Lung (tissue), 12 donors: ENCODE results near the gene EQTN. TPM values are rescaled to one million over a fixed set of nuclear protein-coding genes. Genes with fewer than 3 reads are reported as not detected.

Experiments used
- ATAC-seq: fragments of 200-7000 bp; cut with Tn5 transposase; one replicate; pipeline ENCODE4 v1.9.1; 2020; ENCODE audit warnings: moderate number of reproducible peaks; ENCODE audit not compliant: insufficient read depth, low FRiP score
- DNase-seq, 3 donors: peaks; one replicate each; pipeline ENCODE4 v3.0.0-alpha.2; 2013 to 2017
- H3K27ac ChIP-seq, 2 donors: one replicate each; pipeline ENCODE4 v1.5.1; 2013; ENCODE audit warnings: mild to moderate bottlenecking in 2 of 2, moderate library complexity in 2 of 2, control low read depth in 1 of 2, inconsistent platforms in 1 of 2, low read depth in 1 of 2, low read length in 1 of 2
- H3K27me3 ChIP-seq, 3 donors: one replicate each; pipeline ENCODE4 v1.5.1; 2013; ENCODE audit warnings: low read length in 2 of 3; ENCODE audit not compliant: control insufficient read depth in 3 of 3, insufficient read depth in 3 of 3
- H3K36me3 ChIP-seq, 4 donors: one replicate each; pipeline ENCODE4 v1.5.1; 2013; ENCODE audit warnings: low read length in 4 of 4, mild to moderate bottlenecking in 1 of 4, moderate library complexity in 1 of 4; ENCODE audit not compliant: control insufficient read depth in 4 of 4, insufficient read depth in 4 of 4
- H3K4me1 ChIP-seq, 5 donors: one replicate each; pipeline ENCODE4 v1.5.1; 2013; ENCODE audit warnings: low read length in 5 of 5, mild to moderate bottlenecking in 2 of 5, moderate library complexity in 1 of 5; ENCODE audit not compliant: control insufficient read depth in 5 of 5, insufficient read depth in 5 of 5
- H3K4me3 ChIP-seq: one replicate; pipeline ENCODE4 v1.5.1; 2013; ENCODE audit warnings: mild to moderate bottlenecking, control low read depth, moderate library complexity
- H3K9ac ChIP-seq, 2 donors: one replicate each; pipeline ENCODE4 v1.5.1; 2013; ENCODE audit warnings: low read length in 2 of 2, control low read depth in 1 of 2; ENCODE audit not compliant: insufficient read depth in 1 of 2
- H3K9me3 ChIP-seq, 4 donors: one replicate each; pipeline ENCODE4 v1.5.1; 2013; ENCODE audit warnings: low read length in 3 of 4, mild to moderate bottlenecking in 1 of 4, moderate library complexity in 1 of 4; ENCODE audit not compliant: control insufficient read depth in 4 of 4, insufficient read depth in 3 of 4
- WGBS, 2 donors: extraction: QIAGEN DNeasy Blood & Tissue Kit; methylation state at CpG; one replicate each; pipeline ENCODE4 v1.1.7; 2013; 5-methylcytosine and 5-hydroxymethylcytosine counted together
- polyA plus RNA-seq, 2 donors: library from polyadenylated mRNA; stranded (reverse); fragments of 200-250 nt; gene quantifications; one replicate each; pipeline ENCODE4 v1.2.1, GENCODE V29; 2013
- total RNA-seq, 2 donors: library from RNA; depleted of rRNA in 1 of 2; stranded (reverse); fragments of >200 nt in 1 of 2; gene quantifications; one replicate each; pipeline ENCODE4 v1.2.1, GENCODE V29; 2014 to 2021
- TF ChIP-seq, protein P1 (sequence below): IDR thresholded peaks from 2 replicates; pipeline ENCODE4 v1.5.1; 2012; ENCODE audit warnings: mild to moderate bottlenecking; ENCODE audit errors: control extremely low read depth, extremely low read depth
- donor health status: control.
- donor health status: control.
- donor health status: Bipolar disorder and iron deficiency.
- donor health status: healthy.
- donor health status: DM: yes; HTN: yes; CAD: no.

The EQTN gene
- total and polyA plus RNA-seq, 4 donors = 0.26 to 1.5 TPM; not detected in 2

DNA sequence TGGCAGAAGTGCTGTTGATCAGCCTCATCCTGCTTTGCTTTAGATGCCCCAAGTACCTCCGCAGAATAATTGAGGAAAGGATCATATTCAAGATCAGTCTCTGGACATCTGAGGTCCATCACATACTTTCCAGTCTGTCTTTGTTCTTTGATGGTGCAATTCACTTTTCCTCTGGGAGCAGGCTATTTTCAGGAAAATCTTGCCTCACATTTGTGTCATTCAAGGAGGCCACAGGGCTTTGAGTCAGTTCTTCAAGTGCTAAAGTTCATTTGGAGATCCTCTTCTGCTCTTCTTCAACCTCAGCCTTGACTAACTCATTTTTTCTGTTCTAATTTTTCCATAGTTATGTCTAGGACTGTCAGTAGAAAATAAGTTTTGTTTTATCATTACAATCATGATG is 18.6 kb downstream of the EQTN start:
- no peak overlapping the region for H3K4me3 ChIP-seq
- TF ChIP-seq, protein P1, sequence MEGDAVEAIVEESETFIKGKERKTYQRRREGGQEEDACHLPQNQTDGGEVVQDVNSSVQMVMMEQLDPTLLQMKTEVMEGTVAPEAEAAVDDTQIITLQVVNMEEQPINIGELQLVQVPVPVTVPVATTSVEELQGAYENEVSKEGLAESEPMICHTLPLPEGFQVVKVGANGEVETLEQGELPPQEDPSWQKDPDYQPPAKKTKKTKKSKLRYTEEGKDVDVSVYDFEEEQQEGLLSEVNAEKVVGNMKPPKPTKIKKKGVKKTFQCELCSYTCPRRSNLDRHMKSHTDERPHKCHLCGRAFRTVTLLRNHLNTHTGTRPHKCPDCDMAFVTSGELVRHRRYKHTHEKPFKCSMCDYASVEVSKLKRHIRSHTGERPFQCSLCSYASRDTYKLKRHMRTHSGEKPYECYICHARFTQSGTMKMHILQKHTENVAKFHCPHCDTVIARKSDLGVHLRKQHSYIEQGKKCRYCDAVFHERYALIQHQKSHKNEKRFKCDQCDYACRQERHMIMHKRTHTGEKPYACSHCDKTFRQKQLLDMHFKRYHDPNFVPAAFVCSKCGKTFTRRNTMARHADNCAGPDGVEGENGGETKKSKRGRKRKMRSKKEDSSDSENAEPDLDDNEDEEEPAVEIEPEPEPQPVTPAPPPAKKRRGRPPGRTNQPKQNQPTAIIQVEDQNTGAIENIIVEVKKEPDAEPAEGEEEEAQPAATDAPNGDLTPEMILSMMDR = no peak
- no peaks in the 10 kb centered on the region for H3K9me3 ChIP-seq
- WGBS, 2 donors = 86 to 93% methylated on average over 1 of the region's 1 CpG
- DNase-seq (no peak), ATAC-seq (no peak)
- peaks cover 0 to 4% (median 0%) of the 10 kb centered on the region in 5 donors for H3K4me1 ChIP-seq
- no peak overlapping the region for H3K9ac ChIP-seq
- H3K27me3 ChIP-seq = no peaks in the 10 kb centered on the region
- H3K27ac ChIP-seq = no peak overlapping the region
- H3K36me3 ChIP-seq = no peaks in the 10 kb centered on the region

DNA sequence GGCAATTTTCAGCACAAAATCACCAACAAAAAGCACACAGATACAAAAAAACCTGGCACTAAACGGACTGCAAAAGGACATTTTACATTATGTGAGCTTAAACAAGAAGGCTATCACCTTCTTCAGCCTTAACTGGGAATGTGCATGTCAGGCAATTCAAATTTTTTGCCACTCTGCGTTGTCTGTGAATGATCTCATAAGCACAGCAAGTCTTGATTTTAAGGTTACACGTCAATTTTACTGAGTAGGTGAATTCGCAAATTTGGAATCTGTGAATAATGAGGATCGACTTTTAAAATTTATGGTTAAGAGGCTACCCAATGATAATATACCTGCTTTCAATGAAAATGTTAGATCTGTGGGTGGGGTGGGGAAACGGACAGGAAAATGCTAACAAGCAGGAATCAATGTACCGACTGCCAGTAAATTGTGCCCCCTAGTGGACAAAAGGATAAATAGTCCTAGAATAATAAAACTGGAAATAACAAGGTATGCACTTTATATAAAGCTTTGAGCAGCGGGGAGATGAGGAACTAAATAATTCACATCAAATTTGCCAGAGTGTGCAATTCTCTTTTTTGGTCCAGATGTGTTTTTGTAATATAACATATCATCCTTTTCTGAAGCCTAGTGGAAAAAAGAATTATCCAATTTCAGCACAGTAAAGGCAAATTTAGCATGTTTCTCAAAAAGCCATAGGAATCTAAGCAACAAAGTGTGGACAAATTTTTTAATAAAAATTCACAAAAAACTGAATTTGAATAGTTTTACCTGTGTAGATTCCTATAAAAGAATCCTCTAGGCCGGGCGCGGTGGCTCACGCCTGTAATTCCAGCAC is 20.5 kb downstream of the EQTN start:
- Histone ChIP-seq H3K9me3 (no peaks in the 10 kb centered on the region), H3K27ac (no peak overlapping the region), H3K9ac (peak overlapping the region in 1 of 2 donors; percentile 46), H3K36me3 (no peaks in the 10 kb centered on the region), H3K27me3 (no peaks in the 10 kb centered on the region), H3K4me1 (peaks cover 0 to 4% (median 0%) of the 10 kb centered on the region in 5 donors), H3K4me3 (no peak overlapping the region)
- ATAC-seq (no peak), DNase-seq (peak in 2 of 3 donors; percentile 80)
- TF ChIP-seq, protein P1 = peak; percentile 62
- 42 to 46% methylated on average over 12 of the region's 12 CpGs for WGBS, 2 donors

DNA sequence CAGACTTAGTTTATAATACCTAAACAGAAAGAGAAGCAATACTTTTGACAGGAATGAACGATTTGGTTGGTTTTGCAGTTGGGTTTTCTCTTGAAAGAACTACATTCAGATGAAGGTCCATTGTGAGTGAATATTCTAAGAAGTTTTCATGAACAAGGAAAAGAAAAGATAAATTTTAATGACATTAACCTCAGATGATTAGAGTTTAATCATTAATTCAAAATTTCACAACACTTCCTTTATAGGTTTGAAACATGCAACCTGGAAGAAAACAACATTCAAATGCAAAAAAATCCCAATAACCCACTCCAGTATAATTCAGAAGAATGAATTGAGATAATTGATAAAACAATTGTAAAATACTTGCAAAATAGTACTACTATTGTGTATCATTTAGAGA is 23.8 kb downstream of the EQTN start:
- Histone ChIP-seq H3K9me3 (no peaks in the 10 kb centered on the region), H3K27ac (no peak overlapping the region), H3K4me3 (no peak overlapping the region), H3K9ac (no peak overlapping the region), H3K4me1 (peaks cover 0 to 4% (median 0%) of the 10 kb centered on the region in 5 donors), H3K27me3 (no peaks in the 10 kb centered on the region), H3K36me3 (no peaks in the 10 kb centered on the region)
- 89 to 90% methylated on average over 1 of the region's 1 CpG for WGBS, 2 donors
- DNase-seq (no peak), ATAC-seq (no peak)
- TF ChIP-seq, protein P1 = no peak
